ENCODE data around the gene SHISAL1.

Gene SHISAL1

DNA sequence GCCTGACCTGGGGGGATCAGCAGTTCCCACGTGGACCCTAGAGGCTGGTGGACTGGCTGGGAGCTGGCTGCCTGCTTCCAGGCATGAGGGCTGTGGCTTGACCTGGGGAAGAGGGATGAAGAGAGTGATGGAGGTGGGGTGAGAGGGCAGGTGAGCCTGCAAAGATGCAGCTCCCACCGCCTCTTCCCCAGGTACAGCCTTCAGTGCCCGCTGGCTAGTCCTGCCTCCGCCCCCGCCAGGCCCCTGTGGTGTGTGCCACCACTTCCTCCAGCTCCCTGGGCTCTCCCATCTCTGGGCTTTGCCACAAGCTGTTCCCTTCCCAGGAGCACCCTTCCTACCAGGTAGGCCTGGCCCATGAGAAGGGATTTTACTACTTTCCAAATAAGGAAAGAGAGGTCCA is 112.9 kb downstream of the SHISAL1 start:
- Histone ChIP-seq H2BK120ac (ENCODE audit: low read depth, low read length) (no peak overlapping the region), H3K9ac (ENCODE audit: low read length) (no peak overlapping the region), H3K14ac (ENCODE audit: low read length in 2 of 2) (no peak overlapping the region), H2BK12ac (ENCODE audit: low read length in 2 of 2) (no peak overlapping the region), H3K36me3 (ENCODE audit: control insufficient read depth in 1 of 2, insufficient read depth in 2 of 2, low read depth in 1 of 2, low read length in 2 of 2) (no peaks in the 10 kb centered on the region), H3K18ac (ENCODE audit: low read depth in 1 of 2, low read length in 2 of 2) (no peak overlapping the region), H3K27me3 (ENCODE audit: control insufficient read depth in 1 of 2, insufficient read depth in 1 of 2, low read length in 2 of 2) (peaks cover 68 to 72% of the 10 kb centered on the region in 2 experiments), H3K27ac (ENCODE audit: low read length, poor library complexity, severe bottlenecking) (no peak overlapping the region), H3K79me1 (replicated peaks; ENCODE audit: low read length, poor library complexity, severe bottlenecking) (no peaks in the 10 kb centered on the region), H3K4me1 (ENCODE audit: control insufficient read depth, insufficient read depth, low read depth, low read length) (peaks cover 12% of the 10 kb centered on the region), H2AFZ (ENCODE audit: low read depth, low read length) (no peak overlapping the region), H3K9me3 (ENCODE audit: control insufficient read depth, low read length) (no peaks in the 10 kb centered on the region), H2BK5ac (ENCODE audit: low read depth, low read length, poor library complexity, severe bottlenecking) (no peak overlapping the region), H2BK15ac (ENCODE audit: low read depth, poor library complexity, severe bottlenecking) (no peak overlapping the region), H2AK5ac (ENCODE audit: low read length, severe bottlenecking) (no peak overlapping the region), H3K4ac (ENCODE audit: low read depth in 1 of 2, low read length in 2 of 2) (no peak overlapping the region), H4K8ac (ENCODE audit: low read length) (no peak overlapping the region), H3K4me3 (ENCODE audit: insufficient read depth in 1 of 2, low read depth in 1 of 2, low read length in 2 of 2) (peak overlapping the region in 1 of 2 experiments; percentile 11), H3K23ac (ENCODE audit: low read length in 2 of 2) (no peak overlapping the region), H3K4me2 (ENCODE audit: low read length, poor library complexity, severe bottlenecking) (no peak overlapping the region), H4K91ac (ENCODE audit: low read length) (no peak overlapping the region)
- 85% methylated on average over 5 of the region's 5 CpGs for WGBS
- DNase-seq = no peak

DNA sequence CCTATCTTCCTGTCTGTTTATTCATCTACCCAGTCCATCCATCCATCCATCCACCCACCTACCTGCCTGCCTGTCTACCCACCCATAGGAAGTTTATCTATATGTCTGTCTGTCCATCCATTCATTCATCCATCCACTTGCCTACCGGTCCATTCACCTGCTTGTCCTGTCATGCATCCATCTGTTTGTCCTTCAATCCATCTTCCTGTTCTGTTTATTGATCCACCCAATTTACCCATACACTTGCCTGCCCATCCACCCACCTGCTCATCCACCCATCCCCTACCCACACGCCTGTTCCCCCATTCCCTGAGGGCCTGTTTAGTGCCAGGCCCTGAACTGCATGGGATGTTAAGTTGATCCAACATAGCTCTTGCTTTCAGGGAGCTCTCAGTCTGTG is 113.6 kb downstream of the SHISAL1 start:
- WGBS = 87% methylated on average over 2 of the region's 2 CpGs

DNA sequence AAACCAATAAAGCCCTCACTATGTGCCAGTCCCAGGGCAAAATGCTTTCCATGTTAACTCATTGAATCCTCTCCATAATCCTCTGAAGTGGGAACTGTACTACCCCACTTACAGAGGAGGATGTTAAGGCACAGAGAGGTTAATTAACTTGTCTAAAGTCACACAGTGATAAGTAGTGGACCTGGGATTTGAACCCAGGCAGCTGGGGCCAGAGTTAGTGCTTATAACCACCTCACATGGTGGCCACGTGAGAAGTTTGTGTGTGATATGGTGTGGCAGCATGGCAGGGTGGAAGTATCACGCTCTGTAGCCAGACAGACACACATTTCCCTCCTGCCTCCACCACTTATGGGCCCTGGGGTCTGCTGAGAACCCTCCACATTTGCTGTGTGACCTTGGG is 115.5 kb downstream of the SHISAL1 start:
- Histone ChIP-seq H3K4me2 (ENCODE audit: low read length, poor library complexity, severe bottlenecking) (no peak overlapping the region), H4K8ac (ENCODE audit: low read length) (no peak overlapping the region), H3K9ac (ENCODE audit: low read length) (no peak overlapping the region), H3K27me3 (ENCODE audit: control insufficient read depth in 1 of 2, insufficient read depth in 1 of 2, low read length in 2 of 2) (peaks cover 58 to 84% of the 10 kb centered on the region in 2 experiments), H3K4me3 (ENCODE audit: insufficient read depth in 1 of 2, low read depth in 1 of 2, low read length in 2 of 2) (no peak overlapping the region), H4K91ac (ENCODE audit: low read length) (no peak overlapping the region), H2AK5ac (ENCODE audit: low read length, severe bottlenecking) (no peak overlapping the region), H3K27ac (ENCODE audit: low read length, poor library complexity, severe bottlenecking) (no peak overlapping the region), H2BK15ac (ENCODE audit: low read depth, poor library complexity, severe bottlenecking) (no peak overlapping the region), H3K18ac (ENCODE audit: low read depth in 1 of 2, low read length in 2 of 2) (no peak overlapping the region), H2BK120ac (ENCODE audit: low read depth, low read length) (no peak overlapping the region), H3K79me1 (replicated peaks; ENCODE audit: low read length, poor library complexity, severe bottlenecking) (no peaks in the 10 kb centered on the region), H3K4me1 (ENCODE audit: control insufficient read depth, insufficient read depth, low read depth, low read length) (peaks cover 10% of the 10 kb centered on the region), H2AFZ (ENCODE audit: low read depth, low read length) (no peak overlapping the region), H2BK12ac (ENCODE audit: low read length in 2 of 2) (no peak overlapping the region), H3K23ac (ENCODE audit: low read length in 2 of 2) (no peak overlapping the region), H3K4ac (ENCODE audit: low read depth in 1 of 2, low read length in 2 of 2) (no peak overlapping the region), H3K9me3 (ENCODE audit: control insufficient read depth, low read length) (no peaks in the 10 kb centered on the region), H3K36me3 (ENCODE audit: control insufficient read depth in 1 of 2, insufficient read depth in 2 of 2, low read depth in 1 of 2, low read length in 2 of 2) (no peaks in the 10 kb centered on the region), H2BK5ac (ENCODE audit: low read depth, low read length, poor library complexity, severe bottlenecking) (no peak overlapping the region), H3K14ac (ENCODE audit: low read length in 2 of 2) (no peak overlapping the region)
- no CpG with 5 or more reads among the region's 2 CpGs for WGBS
- DNase-seq = no peak

More for the DNA sequence above, 113.6 kb downstream of the SHISAL1 start:
- no peak overlapping the region for H2AFZ ChIP-seq (ENCODE audit: low read depth, low read length)
- no peak overlapping the region for H3K4me2 ChIP-seq (ENCODE audit: low read length, poor library complexity, severe bottlenecking)
- no peak overlapping the region for H3K9ac ChIP-seq (ENCODE audit: low read length)
- no peaks in the 10 kb centered on the region for H3K36me3 ChIP-seq (ENCODE audit: control insufficient read depth in 1 of 2, insufficient read depth in 2 of 2, low read depth in 1 of 2, low read length in 2 of 2)
- H3K4me1 ChIP-seq (ENCODE audit: control insufficient read depth, insufficient read depth, low read depth, low read length) = peaks cover 11% of the 10 kb centered on the region
- no peak overlapping the region for H2AK5ac ChIP-seq (ENCODE audit: low read length, severe bottlenecking)
- H3K9me3 ChIP-seq (ENCODE audit: control insufficient read depth, low read length) = no peaks in the 10 kb centered on the region
- no peak overlapping the region for H2BK120ac ChIP-seq (ENCODE audit: low read depth, low read length)
- H3K23ac ChIP-seq (ENCODE audit: low read length in 2 of 2) = no peak overlapping the region
- no peak overlapping the region for H2BK12ac ChIP-seq (ENCODE audit: low read length in 2 of 2)
- H3K79me1 ChIP-seq (replicated peaks; ENCODE audit: low read length, poor library complexity, severe bottlenecking) = no peaks in the 10 kb centered on the region
- H3K27ac ChIP-seq (ENCODE audit: low read length, poor library complexity, severe bottlenecking) = no peak overlapping the region
- H3K4ac ChIP-seq (ENCODE audit: low read depth in 1 of 2, low read length in 2 of 2) = no peak overlapping the region
- H3K27me3 ChIP-seq (ENCODE audit: control insufficient read depth in 1 of 2, insufficient read depth in 1 of 2, low read length in 2 of 2) = peaks cover 67 to 72% of the 10 kb centered on the region in 2 experiments
- no peak for DNase-seq
- no peak overlapping the region for H4K8ac ChIP-seq (ENCODE audit: low read length)
- no peak overlapping the region for H2BK15ac ChIP-seq (ENCODE audit: low read depth, poor library complexity, severe bottlenecking)
- H2BK5ac ChIP-seq (ENCODE audit: low read depth, low read length, poor library complexity, severe bottlenecking) = no peak overlapping the region
- H4K91ac ChIP-seq (ENCODE audit: low read length) = no peak overlapping the region
- no peak overlapping the region for H3K14ac ChIP-seq (ENCODE audit: low read length in 2 of 2)
- no peak overlapping the region for H3K4me3 ChIP-seq (ENCODE audit: insufficient read depth in 1 of 2, low read depth in 1 of 2, low read length in 2 of 2)
- H3K18ac ChIP-seq (ENCODE audit: low read depth in 1 of 2, low read length in 2 of 2) = no peak overlapping the region

DNA sequence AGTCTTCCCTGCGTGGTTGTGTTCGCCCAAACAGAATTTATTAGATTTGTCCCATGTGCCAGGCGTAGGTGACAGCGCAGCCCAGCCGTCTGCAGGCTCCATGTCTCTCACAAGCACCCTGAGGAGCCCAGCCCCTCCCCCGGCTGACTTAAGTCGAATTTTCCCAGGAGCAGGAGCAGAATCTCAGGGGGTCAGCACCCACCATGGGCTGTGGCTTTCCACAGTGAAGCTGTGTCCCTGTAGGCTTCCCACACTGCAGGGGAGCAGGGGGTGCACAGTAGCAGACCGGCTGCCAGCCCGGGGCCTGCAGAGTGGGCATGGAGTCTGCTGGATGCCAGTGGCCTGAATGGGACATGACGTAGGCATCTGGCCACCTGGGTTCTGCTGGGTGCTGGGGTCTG is 116.0 kb downstream of the SHISAL1 start:
- no peak overlapping the region for H2BK5ac ChIP-seq (ENCODE audit: low read depth, low read length, poor library complexity, severe bottlenecking)
- H2BK15ac ChIP-seq (ENCODE audit: low read depth, poor library complexity, severe bottlenecking) = no peak overlapping the region
- no peak overlapping the region for H3K9ac ChIP-seq (ENCODE audit: low read length)
- peaks cover 5% of the 10 kb centered on the region for H3K4me1 ChIP-seq (ENCODE audit: control insufficient read depth, insufficient read depth, low read depth, low read length)
- no peak for DNase-seq
- no peak overlapping the region for H4K91ac ChIP-seq (ENCODE audit: low read length)
- H3K18ac ChIP-seq (ENCODE audit: low read depth in 1 of 2, low read length in 2 of 2) = no peak overlapping the region
- H2BK120ac ChIP-seq (ENCODE audit: low read depth, low read length) = no peak overlapping the region
- no peak overlapping the region for H3K27ac ChIP-seq (ENCODE audit: low read length, poor library complexity, severe bottlenecking)
- no peak overlapping the region for H3K4me3 ChIP-seq (ENCODE audit: insufficient read depth in 1 of 2, low read depth in 1 of 2, low read length in 2 of 2)
- H3K4ac ChIP-seq (ENCODE audit: low read depth in 1 of 2, low read length in 2 of 2) = no peak overlapping the region
- WGBS = 72% methylated on average over 10 of the region's 10 CpGs
- H3K36me3 ChIP-seq (ENCODE audit: control insufficient read depth in 1 of 2, insufficient read depth in 2 of 2, low read depth in 1 of 2, low read length in 2 of 2) = no peaks in the 10 kb centered on the region
- H3K14ac ChIP-seq (ENCODE audit: low read length in 2 of 2) = no peak overlapping the region
- no peak overlapping the region for H2BK12ac ChIP-seq (ENCODE audit: low read length in 2 of 2)
- H2AK5ac ChIP-seq (ENCODE audit: low read length, severe bottlenecking) = no peak overlapping the region
- no peaks in the 10 kb centered on the region for H3K79me1 ChIP-seq (replicated peaks; ENCODE audit: low read length, poor library complexity, severe bottlenecking)
- no peak overlapping the region for H3K4me2 ChIP-seq (ENCODE audit: low read length, poor library complexity, severe bottlenecking)
- H3K27me3 ChIP-seq (ENCODE audit: control insufficient read depth in 1 of 2, insufficient read depth in 1 of 2, low read length in 2 of 2) = peaks cover 54 to 84% of the 10 kb centered on the region in 2 experiments
- no peak overlapping the region for H4K8ac ChIP-seq (ENCODE audit: low read length)
- H3K23ac ChIP-seq (ENCODE audit: low read length in 2 of 2) = no peak overlapping the region
- H3K9me3 ChIP-seq (ENCODE audit: control insufficient read depth, low read length) = no peaks in the 10 kb centered on the region
- no peak overlapping the region for H2AFZ ChIP-seq (ENCODE audit: low read depth, low read length)
